Measurements from ENCODE around the gene MN1.

MN1 gene

DNA sequence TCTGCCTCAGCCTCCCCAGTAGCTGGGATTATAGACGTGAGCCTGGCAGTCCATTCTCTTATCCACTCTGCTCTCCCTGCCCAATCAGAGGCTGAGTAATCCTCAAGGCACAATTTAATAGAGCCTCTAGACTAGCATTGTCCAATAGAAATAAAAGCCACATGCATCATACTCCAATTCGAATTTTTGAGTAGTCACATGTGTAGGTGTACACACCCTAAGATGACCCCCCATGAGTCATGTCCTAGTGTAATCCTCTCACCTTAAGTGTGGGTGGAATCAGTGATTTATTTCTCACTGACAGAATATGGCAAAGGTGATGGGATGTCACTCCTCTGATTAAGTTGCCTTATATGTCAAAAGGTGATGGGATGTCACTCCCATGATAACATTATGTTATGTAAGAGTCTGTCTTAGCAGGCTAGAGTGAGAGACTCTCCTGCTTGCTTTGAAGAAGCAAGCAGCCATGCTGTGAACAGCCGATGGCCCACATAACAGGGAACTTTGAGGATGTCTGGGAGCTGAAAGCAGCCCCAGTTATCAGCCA, 61.3 kb downstream of the MN1 start:
- no peak for DNase-seq (ENCODE audit: low spot score)

DNA sequence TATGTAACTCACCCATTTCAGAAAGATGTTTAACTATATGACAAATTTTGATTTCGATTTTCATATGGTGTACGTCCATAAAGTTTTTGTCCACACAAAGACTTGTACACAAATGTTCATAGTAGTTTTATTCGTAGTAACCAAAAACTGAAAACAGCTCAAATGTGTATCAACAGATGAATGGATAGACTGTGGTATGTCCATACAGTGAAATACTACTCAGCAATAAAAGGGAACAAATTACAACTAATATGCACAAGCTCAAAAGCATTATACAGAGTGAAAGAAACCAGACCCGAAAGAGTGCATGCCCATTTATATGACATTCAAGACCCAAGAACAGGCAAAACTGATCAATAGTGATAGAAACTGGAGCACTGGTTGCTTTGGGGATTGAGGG, 64.0 kb downstream of the MN1 start:
- DNase-seq (ENCODE audit: low spot score) = no peak

DNA sequence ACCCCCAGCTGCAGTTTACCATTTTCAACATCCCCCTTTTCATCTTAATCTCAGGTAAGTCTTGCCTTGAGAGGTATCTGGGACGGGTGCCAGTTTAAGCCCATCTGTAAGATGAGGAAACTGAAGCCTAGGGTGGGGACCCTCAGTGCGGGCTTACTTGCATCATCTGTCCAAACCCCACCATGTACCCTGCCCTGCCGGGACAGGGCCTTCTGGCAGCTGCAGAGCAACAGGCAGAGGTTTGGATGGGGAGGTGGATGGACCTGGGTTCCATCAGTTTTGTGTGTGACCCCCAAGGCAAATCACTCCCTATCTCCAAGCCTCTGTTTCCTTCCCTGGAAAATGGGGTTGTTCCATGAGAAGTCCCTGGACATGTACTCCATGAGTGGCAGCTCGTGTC, 67.5 kb downstream of the MN1 start:
- DNase-seq (ENCODE audit: low spot score) = no peak

DNA sequence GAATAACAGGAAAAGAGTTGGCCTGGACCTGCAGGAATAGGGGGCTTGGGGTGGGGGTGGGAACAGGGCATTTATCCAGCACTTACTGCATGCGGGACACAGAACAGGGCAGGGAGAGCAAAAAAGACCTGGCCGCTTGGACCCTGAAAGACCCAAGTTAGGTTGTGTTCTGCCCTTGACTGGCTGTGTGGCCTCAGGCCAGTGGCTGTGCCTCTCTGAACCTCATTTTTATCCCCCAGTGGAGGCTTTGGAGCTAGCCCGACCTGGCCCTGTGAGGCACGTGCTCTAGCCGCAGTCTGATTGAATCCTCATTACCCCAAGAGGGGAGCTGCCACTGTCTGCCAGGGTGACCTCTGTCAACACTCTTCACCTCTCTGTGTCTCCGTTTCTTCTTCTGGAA, 68.7 kb downstream of the MN1 start:
- DNase-seq (ENCODE audit: low spot score) = no peak

DNA sequence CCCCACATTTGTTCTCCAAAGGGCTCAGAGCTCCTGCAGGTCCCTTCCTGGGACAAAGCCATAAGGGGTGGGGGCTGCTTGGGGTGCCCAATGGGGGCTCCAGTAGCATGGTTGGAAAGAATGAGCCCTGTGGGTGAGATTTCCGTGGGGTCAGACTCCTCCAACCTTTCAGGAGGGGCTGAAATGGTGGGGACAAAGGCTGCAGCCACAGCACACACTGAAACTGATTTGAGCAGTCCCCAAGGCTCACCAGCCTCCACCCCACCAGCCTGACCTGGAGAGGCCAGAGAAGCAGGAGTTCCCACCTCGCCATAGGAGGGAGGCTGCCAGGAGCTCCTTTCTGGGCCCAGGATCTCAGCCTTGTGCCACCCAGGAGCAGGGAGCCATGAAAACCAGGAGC, 69.2 kb downstream of the MN1 start:
- DNase-seq (ENCODE audit: low spot score) = no peak

DNA sequence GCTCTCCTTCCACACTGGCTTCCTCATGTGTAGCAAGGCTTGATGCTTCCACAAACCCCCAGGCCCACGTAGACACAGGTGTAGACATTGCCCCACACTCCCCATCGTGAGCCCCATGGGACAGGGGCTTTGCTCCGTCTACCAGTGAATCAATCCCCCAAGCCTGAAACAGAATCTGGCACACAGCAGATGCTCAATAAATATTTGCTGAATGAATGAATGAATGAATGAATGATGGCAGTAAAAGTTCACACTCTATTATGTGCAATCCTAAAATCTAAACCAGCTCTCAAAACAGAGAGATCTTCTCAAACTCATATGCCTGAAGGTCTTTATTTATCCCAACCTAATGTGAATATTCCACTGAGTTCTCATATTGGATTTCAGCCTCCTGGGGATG, 69.9 kb downstream of the MN1 start:
- DNase-seq (ENCODE audit: low spot score) = no peak

DNA sequence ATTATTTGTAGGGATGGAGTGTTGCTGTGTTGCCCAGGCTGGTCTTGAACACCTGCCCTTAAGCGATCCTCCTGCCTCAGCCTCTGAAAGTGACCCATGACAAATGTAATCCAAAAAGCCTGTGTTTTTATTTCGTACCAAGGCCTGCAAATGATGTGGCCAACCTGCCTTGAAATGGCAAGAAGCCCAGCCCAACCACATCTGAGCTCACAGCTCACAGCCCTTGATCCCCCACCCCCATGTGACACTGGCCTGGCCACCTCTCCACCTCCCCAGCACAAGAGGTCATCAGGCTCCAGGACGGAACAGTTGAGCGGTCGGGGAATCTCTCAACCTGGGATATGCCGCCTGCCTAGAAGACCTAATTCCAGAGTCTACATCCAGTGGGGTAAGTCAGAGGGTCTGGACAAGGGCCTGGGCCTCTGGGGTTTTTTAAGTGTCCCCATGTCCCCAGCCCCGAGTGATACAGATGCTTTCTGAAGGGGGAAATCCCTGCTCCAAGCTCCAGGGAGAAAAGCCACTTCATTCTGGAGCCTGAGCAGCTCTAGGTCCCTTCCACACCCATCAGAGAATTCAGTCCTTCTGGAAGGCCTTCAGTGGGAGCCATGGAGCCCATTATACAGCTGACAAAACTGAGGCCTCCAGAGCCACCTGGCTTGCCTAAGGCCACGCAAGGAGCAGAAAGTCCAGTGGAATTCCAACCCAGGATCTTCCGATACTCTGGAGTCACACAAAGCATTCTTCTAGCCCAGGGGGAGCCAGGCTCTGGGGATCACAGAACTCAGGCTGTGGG, 70.7 kb downstream of the MN1 start:
- no peak for DNase-seq (ENCODE audit: low spot score)

DNA sequence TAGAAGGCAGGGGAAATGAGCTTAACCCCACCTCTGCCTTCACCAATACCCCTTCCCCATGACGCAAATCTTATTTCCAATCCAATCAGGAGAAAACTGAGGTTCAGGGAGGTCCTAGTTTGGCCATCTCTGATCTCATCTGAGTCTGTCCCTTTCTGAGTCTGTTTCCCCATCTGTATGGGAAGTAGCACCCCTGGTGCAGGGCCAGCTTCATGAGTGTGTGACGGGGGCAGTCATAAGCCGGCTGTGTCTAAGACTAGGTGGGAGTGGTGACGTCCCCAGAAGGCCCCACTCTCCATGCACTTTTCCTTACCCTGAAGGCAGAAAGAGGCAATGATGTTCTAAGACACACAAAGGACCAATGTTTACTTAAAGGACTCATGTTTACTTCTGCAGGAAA, 72.3 kb downstream of the MN1 start:
- no peak for DNase-seq (ENCODE audit: low spot score)

DNA sequence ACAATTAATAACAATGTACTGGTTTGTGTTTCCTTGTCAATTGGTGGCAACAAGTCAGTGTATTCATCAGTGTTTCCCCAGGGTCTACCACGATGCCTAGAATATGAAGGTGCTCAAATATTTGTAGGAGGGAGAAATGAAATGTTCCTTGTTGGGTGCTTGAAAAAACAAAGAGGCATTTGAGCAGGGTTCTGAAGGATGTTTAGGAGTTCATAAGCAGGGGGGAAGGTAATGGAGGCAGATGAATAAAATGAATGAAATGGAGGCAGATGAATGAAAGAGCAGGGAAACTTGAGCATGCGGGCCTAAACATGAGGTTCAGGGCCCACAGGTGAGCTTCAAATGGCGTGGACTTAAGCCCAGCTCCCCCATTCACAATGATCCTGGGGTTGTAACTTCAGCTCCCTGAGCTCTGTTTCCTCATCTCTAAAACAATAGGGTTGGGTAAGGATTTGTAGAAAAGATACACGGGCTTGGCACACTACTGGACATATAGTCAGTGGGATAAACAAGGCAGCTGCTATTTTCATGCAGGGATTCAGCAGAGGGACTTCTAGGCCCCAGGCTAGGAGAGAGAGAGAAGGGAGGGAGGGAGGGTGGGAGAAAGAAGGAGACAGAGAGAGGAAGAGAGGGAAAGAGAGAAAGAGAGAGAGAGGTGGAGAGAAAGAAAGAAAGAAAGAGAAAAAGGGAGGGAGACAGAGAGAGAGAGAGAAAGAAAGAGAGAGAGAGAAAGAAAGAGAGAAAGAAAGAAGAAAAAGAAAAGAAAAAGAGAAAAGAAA, 73.7 kb downstream of the MN1 start:
- DNase-seq (ENCODE audit: low spot score) = no peak

DNA sequence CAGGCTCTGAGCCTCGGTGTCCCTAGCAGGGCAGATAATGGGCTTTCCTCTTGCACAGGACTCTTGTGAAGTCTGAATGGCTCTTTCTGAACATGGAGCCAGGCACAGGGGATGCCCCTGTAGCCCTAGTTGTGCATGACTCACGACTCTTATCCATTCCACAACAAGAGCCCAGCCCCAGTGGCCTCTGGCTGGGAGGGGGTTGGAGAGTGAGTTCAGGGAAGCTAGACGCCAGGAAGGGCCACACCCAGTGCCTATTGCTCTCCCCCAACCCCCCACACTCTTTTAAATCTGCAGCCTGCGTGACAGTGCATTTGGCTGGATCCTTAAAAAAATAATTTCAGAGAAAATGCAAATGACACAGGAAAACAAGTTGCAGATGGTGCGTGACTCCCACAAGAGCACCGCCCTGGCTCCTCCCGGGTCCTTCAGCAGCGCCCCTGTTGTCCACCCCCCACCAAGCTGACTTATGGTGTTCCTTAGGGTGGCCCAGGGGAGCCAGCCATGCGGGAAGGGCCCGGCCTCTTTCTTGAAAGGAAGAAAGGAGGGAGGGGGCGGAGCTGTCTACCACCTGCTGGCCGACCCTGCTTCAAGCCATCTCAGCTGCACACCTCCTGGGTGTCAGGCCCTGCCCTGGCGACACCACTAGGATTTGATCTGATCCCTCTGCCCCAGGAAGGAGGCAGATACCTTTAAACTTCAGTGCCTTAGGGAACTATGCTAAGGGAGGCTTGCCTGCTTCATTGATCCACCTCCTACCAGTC, 74.7 kb downstream of the MN1 start:
- DNase-seq (ENCODE audit: low spot score) = peak; percentile 72

DNA sequence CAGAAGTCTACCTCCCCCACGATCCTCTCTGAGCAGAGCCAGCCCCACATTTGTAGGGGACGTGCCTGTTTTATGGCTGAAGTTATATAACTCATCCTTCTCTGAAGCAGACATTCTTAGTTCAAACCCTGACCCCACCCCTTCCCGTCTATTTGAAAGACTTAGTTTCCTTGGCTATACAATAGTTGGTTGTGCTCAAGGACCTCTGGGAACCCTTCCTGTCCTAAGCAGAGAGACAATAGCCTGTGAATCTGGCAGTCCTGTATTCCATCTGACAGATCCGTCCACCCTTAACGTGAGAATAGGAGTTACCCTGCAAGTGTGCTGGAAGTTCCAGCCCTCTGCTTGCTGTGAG, 75.2 kb downstream of the MN1 start:
- DNase-seq (ENCODE audit: low spot score) = no peak

DNA sequence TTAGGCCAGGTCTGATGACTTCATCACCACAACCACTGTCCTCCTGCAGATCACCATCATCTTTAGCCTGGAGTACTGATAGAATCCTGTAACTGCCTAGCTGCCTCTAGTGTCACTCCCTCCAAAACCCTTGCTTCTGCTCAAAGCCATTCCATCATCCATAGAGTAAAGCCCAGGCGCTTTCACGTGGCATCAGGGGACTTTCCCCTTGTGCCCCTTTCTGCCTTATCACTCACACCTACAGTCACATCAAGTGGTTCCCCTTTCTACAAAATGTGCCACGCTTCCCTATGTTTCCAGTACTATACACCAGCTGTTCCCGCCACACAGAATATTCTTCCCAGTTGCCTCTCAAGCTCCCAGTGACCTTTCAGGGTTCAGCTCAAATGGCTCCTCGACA, 75.9 kb downstream of the MN1 start:
- no peak for DNase-seq (ENCODE audit: low spot score)

DNA sequence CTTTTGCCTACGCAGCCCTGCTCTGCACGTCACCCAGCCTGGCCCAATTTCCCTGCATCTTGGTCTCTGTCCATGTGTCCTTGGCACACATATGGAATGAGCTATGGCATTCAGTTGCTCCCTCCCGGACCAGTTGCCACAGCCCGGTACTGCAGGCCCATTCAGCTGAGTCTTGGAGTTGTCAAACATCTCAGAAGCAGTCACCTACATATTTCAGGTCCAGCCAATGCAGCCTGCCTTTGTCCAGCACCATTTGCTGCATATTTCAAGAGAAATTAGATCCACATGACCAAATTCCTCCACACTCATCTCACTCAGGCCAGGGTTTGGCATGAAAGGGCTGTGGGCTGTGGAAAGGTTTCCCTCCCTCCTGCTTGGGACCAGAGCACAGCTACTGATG, 76.8 kb downstream of the MN1 start:
- no peak for DNase-seq (ENCODE audit: low spot score)

DNA sequence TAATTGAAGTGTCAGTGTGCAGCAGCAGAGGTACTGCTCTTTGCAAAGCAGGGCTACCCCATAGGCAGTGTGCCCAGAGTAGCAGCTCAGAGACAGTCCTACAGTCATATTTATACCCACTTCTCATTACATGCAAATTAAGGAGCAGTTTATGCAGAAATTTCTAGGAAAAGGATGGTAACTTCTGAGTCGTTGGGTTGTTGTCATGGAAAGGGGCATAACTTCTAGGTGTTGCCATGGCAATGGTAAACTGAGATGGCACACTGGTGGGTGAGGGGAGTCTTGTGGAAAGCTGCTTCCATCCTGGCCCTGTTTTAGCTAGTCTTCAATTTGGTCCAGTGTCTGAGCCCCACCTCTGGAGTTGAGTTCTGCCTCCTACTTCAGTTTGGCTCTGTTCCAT, 77.4 kb downstream of the MN1 start:
- no peak for DNase-seq (ENCODE audit: low spot score)

DNA sequence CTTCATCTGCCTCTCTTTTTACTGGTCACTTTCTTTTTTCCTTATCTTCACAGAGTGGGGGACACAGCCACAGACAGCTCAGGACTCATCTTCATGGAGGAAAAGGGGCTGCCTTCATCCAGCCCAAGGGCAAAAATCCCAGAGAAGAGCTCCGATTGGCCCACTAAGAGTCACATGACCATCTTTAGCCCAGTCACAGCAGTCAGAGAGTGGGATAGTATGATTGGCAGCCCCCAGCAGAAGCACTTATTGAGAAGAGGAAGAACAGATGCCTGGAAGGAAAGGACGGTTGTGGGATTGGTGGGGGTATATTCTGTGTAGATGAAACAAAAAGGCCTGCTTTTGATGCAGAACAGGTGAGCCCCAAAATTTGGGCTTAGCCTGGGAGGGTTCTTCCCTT, 77.8 kb downstream of the MN1 start:
- no peak for DNase-seq (ENCODE audit: low spot score)

DNA sequence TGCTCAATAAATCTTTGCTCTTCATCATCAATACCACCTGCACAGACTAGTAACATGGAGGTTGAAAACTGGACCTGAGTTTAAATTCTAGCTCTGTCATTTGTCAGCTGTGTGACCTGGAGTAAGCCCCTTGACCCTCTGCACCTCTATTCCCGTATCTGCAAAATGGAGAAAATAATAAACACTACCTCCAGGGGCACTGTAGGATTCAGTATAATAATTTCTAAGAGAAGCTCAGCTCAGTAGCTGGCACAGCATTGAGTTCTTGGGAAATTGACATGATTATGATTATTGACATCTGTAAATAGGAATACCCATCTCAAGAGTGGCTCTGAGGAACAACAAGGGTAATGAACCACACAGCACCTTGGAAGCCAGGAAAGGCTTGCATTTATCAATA, 78.4 kb downstream of the MN1 start:
- DNase-seq (ENCODE audit: low spot score) = no peak

DNA sequence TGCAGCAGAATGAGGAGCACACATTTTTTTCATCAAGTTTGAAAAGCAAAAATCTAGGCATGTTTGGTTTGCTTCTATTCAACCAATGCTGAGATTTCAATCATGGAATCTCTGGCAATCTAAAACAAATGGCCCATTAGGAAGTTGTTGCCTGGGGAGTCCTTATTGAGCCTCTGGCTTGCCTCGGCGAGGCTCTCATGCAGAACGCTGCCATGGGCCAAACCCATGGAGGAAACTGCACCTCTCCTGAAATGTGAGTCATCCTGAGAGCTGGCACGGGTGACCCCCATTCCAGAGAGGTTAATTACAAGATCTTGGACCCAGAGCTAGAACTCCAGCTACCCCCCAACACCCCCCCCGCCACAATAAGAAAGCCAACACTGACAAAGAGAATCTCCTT, 80.7 kb downstream of the MN1 start:
- no peak for DNase-seq (ENCODE audit: low spot score)

DNA sequence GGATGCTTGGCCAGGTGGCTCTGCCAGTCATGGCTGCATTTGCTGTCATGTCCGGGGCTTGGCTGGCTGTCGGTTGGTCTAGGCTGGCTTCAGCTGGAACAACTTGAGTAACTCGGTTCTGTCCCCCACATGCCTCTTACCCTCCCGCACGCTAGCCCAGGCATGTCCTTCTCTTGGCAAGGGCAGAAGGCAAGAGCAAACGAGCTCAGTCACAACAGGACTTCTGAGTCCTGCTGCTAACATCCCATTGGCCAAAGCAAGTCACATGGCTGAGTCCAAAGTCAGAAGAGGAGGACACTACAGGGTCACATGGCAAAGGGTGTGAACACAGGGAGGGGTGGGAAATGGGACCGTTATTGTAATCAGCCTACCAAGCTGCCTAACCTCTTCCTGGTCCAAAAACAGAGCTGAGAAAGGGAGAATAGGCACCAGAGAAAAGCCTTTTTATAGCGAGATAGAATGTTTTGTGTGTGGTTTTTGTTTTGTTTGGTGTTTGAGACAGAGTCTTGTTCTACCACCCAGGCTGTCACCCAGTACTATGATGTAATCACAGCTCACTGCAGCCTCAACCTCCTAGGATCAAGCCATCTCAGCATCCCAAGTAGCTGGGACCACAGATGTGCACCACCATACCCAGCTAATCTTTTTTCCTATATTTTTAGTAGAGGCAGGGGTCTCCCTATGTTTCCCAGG, 81.9 kb downstream of the MN1 start:
- peak; percentile 44 for DNase-seq (ENCODE audit: low spot score)

DNA sequence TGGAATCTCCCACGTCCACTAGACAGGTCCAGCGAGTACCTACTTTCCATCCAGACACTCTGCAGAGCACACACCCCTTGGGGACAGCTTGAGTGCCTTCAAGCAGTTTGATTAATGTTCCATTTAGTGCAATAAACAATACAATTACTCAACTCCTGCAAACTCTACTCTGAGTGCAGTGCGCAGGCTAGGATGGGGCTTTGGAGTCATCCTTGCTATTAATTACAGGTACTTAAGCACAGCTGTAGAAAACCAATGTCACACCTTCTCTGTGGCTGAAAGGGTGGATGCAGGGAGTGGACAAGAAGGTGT, 82.6 kb downstream of the MN1 start:
- no peak for DNase-seq (ENCODE audit: low spot score)

DNA sequence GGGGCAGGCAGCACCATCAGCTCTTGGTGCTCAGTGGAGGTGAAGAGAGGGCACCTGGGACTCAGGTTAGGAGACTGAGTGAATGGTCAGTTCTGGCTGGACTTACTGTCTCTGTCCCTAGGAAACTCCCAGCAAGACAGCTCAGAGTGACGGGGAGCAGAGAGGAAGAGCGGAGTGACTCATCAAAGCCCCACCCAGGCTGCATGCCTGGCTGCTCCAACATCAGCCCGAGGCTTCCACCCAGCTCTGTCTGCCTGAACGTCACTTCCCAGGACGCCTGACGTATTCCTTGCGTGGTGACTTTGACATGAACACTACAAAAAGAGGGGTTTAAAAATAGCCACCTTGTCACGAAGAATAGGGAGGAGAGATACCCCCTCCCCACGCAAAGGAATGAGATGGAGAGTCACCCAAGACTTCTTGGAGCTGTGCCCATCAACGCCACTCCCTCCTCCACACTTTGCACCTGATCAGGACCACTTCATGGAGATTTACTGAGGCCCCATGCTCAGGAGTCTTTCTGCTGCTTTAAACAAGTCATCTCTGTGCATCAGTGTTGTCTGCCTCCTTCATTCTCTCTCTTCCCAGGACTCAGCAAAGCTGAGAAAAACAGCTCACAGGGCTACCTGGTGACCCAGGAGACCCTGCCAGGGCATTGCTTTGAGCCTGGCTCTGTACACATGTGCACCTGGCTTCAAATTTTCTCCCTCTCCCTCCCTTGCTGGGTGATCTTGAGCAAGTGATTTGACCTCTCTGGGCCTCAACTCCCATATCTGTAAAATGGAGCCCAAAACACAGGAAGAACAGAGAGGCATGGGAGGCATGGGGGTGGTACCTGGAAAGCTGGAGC, 83.1 kb downstream of the MN1 start:
- peak; percentile 88 for DNase-seq (ENCODE audit: low spot score)

DNA sequence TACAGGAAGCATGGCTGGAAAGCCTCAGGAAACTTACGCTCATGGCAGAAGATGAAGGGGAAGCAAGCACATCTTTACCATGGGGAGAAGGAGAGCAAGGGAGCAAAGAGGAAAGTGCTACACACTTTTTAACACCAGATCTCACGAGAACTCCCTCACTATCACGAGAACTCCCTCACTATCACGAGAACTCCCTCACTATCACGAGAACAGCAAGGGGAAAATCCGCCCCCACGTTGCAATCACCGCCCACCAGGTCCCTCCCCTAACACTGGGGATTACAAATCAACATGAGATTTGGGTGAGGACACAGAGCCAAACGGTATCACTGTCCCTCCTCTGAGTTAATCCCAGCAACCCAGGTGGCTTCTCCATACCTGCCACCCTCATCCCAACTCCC, 84.5 kb downstream of the MN1 start:
- DNase-seq (ENCODE audit: low spot score) = no peak
